Stimulated activated CD8-positive, alpha-beta memory T cell treated with anti-CD3 and anti-CD28 coated beads, Interleukin-15, amount 100 ng/mL, for 24 hours (primary cell): ENCODE data around the gene LSM10.

ENCODE experiments used
- DNase-seq: peaks from one replicate; pipeline ENCODE4 v3.0.0-alpha.2; 2020; ENCODE audit warnings: low read depth

The LSM10 gene

GRCh38 chr1:36397378-36398230 is at the start of gene LSM10:
LSM10 (minus strand) TSS chr1:36397908; CDS start chr1:36394129, 3,779 bp downstream.
- DNase-seq = peak; percentile 70

GRCh38 chr1:36447450-36447849 is 49.7 kb upstream of the LSM10 start:
- no peak for DNase-seq

GRCh38 chr1:36446746-36447145 is 49.0 kb upstream of the LSM10 start:
- no peak for DNase-seq

- no peak for DNase-seq
These were observed 48.6 kb upstream of the LSM10 start for GRCh38 chr1:36446271-36446670.

- no peak for DNase-seq
These were observed 45.6 kb upstream of the LSM10 start for GRCh38 chr1:36443297-36443696.

GRCh38 chr1:36442337-36442736 is 44.6 kb upstream of the LSM10 start:
- DNase-seq = no peak

GRCh38 chr1:36440646-36441045 is 42.9 kb upstream of the LSM10 start:
- DNase-seq = no peak

- DNase-seq = no peak
These were observed 42.3 kb upstream of the LSM10 start for GRCh38 chr1:36440044-36440443.

GRCh38 chr1:36438715-36439114 is 41.0 kb upstream of the LSM10 start:
- no peak for DNase-seq

GRCh38 chr1:36436821-36437220 is 39.1 kb upstream of the LSM10 start:
- DNase-seq = no peak

- DNase-seq = no peak
These were observed 35.4 kb upstream of the LSM10 start for GRCh38 chr1:36433102-36433501.

- DNase-seq = no peak
These were observed 34.9 kb upstream of the LSM10 start for GRCh38 chr1:36432616-36433015.

- no peak for DNase-seq
These were observed 28.1 kb upstream of the LSM10 start for GRCh38 chr1:36425791-36426190.

GRCh38 chr1:36421649-36422048 is 23.9 kb upstream of the LSM10 start:
- no peak for DNase-seq

- DNase-seq = peak; percentile 91
These were observed 23.2 kb upstream of the LSM10 start for GRCh38 chr1:36420836-36421317.

GRCh38 chr1:36420409-36420808 is 22.7 kb upstream of the LSM10 start:
- DNase-seq = no peak

GRCh38 chr1:36419569-36419968 is 21.9 kb upstream of the LSM10 start:
- DNase-seq = no peak

GRCh38 chr1:36419140-36419539 is 21.4 kb upstream of the LSM10 start:
- no peak for DNase-seq

- DNase-seq = no peak
These were observed 20.2 kb upstream of the LSM10 start for GRCh38 chr1:36417931-36418330.

GRCh38 chr1:36415661-36416326 is 18.1 kb upstream of the LSM10 start:
- DNase-seq = no peak

GRCh38 chr1:36414384-36414783 is 16.7 kb upstream of the LSM10 start:
- DNase-seq = no peak

GRCh38 chr1:36411674-36412648 is 14.3 kb upstream of the LSM10 start:
- no peak for DNase-seq
